Ramos (cell line): ENCODE data around the gene NOL4L.
"Not testable (repeated sequence)": the region's sequence is repeated elsewhere in the genome, so short reads cannot be mapped to it uniquely, and the experiment has no call there.

Experiments
- in situ Hi-C: fragments of 300-500 bp; cut with MboI; formaldehyde crosslinking; loops from one replicate; pipeline ENCODE4 v1.14.3; 2022; ENCODE audit warnings: low sequenced_read_pairs; ENCODE audit not compliant: unreplicated experiment

NOL4L gene

GRCh38 chr20:32416206-32416605 is 168.9 kb downstream of the NOL4L start:
- in situ Hi-C loops, result no loop called here

- in situ Hi-C loops, result no loop called here
These were observed 169.6 kb downstream of the NOL4L start for GRCh38 chr20:32415494-32415893.

- in situ Hi-C loops, result no loop called here
These were observed 173.0 kb downstream of the NOL4L start for GRCh38 chr20:32411955-32412706.

- in situ Hi-C loops, result not testable (repeated sequence)
These were observed 177.9 kb downstream of the NOL4L start for GRCh38 chr20:32407131-32407750.

- in situ Hi-C loops, result no loop called here
These were observed 178.4 kb downstream of the NOL4L start for GRCh38 chr20:32406701-32407100.

- in situ Hi-C loops, result no loop called here
These were observed 181.1 kb downstream of the NOL4L start for GRCh38 chr20:32404017-32404416.

GRCh38 chr20:32400476-32400875 is 184.7 kb downstream of the NOL4L start:
- in situ Hi-C loops, result no loop called here

- in situ Hi-C loops, result no loop called here
These were observed 187.5 kb downstream of the NOL4L start for GRCh38 chr20:32397567-32398084.

GRCh38 chr20:32396646-32397160 is 188.4 kb downstream of the NOL4L start:
- in situ Hi-C loops, result no loop called here

GRCh38 chr20:32395066-32395465 is 190.1 kb downstream of the NOL4L start:
- in situ Hi-C loops, result no loop called here
